Esophagus (tissue), 2 donors: ENCODE results near the gene ZNF768. TPM values are rescaled to one million over a fixed set of nuclear protein-coding genes. Genes with fewer than 3 reads are reported as not detected.
A peak's percentile ranks its signal among the peaks of the same experiment; 100 is the strongest.

ENCODE experiments used
- H3K27ac ChIP-seq, 2 donors: one replicate each; pipeline ENCODE4 v1.5.1; 2013; ENCODE audit warnings: low read depth in 2 of 2, mild to moderate bottlenecking in 2 of 2, inconsistent platforms in 1 of 2, low read length in 1 of 2, moderate library complexity in 1 of 2
- H3K27me3 ChIP-seq, 2 donors: one replicate each; pipeline ENCODE4 v1.6.1; 2013; ENCODE audit warnings: low read length in 2 of 2, control low read depth in 1 of 2, mild to moderate bottlenecking in 1 of 2; ENCODE audit not compliant: insufficient read depth in 2 of 2, control insufficient read depth in 1 of 2
- H3K36me3 ChIP-seq, 2 donors: one replicate each; pipeline ENCODE4 v1.6.1; 2013; ENCODE audit warnings: low read length in 1 of 2; ENCODE audit not compliant: control insufficient read depth in 2 of 2, insufficient read depth in 2 of 2
- H3K4me1 ChIP-seq, 2 donors: one replicate each; pipeline ENCODE4 v1.6.1; 2013; ENCODE audit warnings: low read length in 1 of 2; ENCODE audit not compliant: control insufficient read depth in 2 of 2, insufficient read depth in 2 of 2
- H3K4me3 ChIP-seq, 2 donors: one replicate each; pipeline ENCODE4 v1.5.1; 2013; ENCODE audit warnings: low read length in 2 of 2, mild to moderate bottlenecking in 2 of 2, low read depth in 1 of 2, moderate library complexity in 1 of 2
- H3K9me3 ChIP-seq, 2 donors: one replicate each; pipeline ENCODE4 v1.6.1; 2013; ENCODE audit warnings: mild to moderate bottlenecking in 2 of 2, low read depth in 1 of 2, low read length in 1 of 2, moderate library complexity in 1 of 2; ENCODE audit not compliant: control insufficient read depth in 2 of 2, insufficient read depth in 1 of 2
- WGBS, 2 donors: extraction: QIAGEN DNeasy Blood & Tissue Kit; methylation state at CpG; one replicate each; pipeline ENCODE4 v1.1.7; 2013; 5-methylcytosine and 5-hydroxymethylcytosine counted together
- polyA plus RNA-seq, 2 donors: library from polyadenylated mRNA; stranded (reverse); fragments of 200-250 nt; gene quantifications; one replicate each; pipeline ENCODE4 v1.2.3, GENCODE V29; 2013
- donor health status: healthy with polysubstance abuse.
- donor health status: Bipolar disorder and iron deficiency.

ZNF768 gene
- polyA plus RNA-seq, result 10 to 100 TPM; 15.2 to 29.4 TPM

- Histone ChIP-seq H3K4me1 (peaks cover 4 to 14% of the 10 kb centered on the region in 2 donors), H3K27me3 (no peaks in the 10 kb centered on the region), H3K4me3 (peak within 1 kb of the TSS; percentile 60 to 76), H3K27ac (peak within 1 kb of the TSS; percentile 96 to 98), H3K9me3 (no peaks in the 10 kb centered on the region), H3K36me3 (peaks cover 4 to 10% of the 10 kb centered on the region in 2 donors)
- WGBS, 2 donors, result 1 to 2% methylated on average over 48 to 73 of the region's 73 CpGs
Observed at GRCh38 chr16:30526137-30526822, at the start of gene ZNF768. ZNF768 (minus strand) TSS chr16:30526566; CDS start chr16:30526413, 153 bp downstream.

GRCh38 chr16:30574678-30575077 lies 48.3 kb upstream of the ZNF768 start:
- H3K27ac ChIP-seq, result no peak overlapping the region
- H3K4me1 ChIP-seq, result peaks cover 0 to 5% of the 10 kb centered on the region in 2 donors
- no peaks in the 10 kb centered on the region for H3K27me3 ChIP-seq
- 64 to 80% methylated on average over 1 of the region's 1 CpG for WGBS, 2 donors
- peaks cover 4% of the 10 kb centered on the region in 2 donors for H3K36me3 ChIP-seq
- no peak overlapping the region for H3K4me3 ChIP-seq
- no peaks in the 10 kb centered on the region for H3K9me3 ChIP-seq

GRCh38 chr16:30571445-30572322 lies 45.3 kb upstream of the ZNF768 start, which contains the start of gene ZNF688:
ZNF688 (minus strand) TSS chr16:30571714; CDS start chr16:30571629, 85 bp downstream.
- peaks cover 0 to 4% of the 10 kb centered on the region in 2 donors for H3K36me3 ChIP-seq
- H3K27ac ChIP-seq, result peak within 1 kb of the TSS; percentile 93
- H3K4me1 ChIP-seq, result peaks cover 0 to 5% of the 10 kb centered on the region in 2 donors
- peak within 1 kb of the TSS; percentile 62 to 75 for H3K4me3 ChIP-seq
- H3K27me3 ChIP-seq, result no peaks in the 10 kb centered on the region
- H3K9me3 ChIP-seq, result no peaks in the 10 kb centered on the region
- WGBS, 2 donors, result 0% methylated on average over 67 of the region's 67 CpGs

- WGBS, 2 donors, result 10 to 11% methylated on average over 22 of the region's 22 CpGs
- Histone ChIP-seq H3K9me3 (no peaks in the 10 kb centered on the region), H3K27me3 (no peaks in the 10 kb centered on the region), H3K36me3 (peaks cover 0 to 4% of the 10 kb centered on the region in 2 donors), H3K4me1 (peaks cover 0 to 5% of the 10 kb centered on the region in 2 donors), H3K4me3 (peak overlapping the region; percentile 62 to 75), H3K27ac (peak overlapping the region; percentile 93)
Observed at GRCh38 chr16:30570636-30571444, 44.5 kb upstream of the ZNF768 start.

- Histone ChIP-seq H3K27ac (no peak overlapping the region), H3K4me3 (no peak overlapping the region), H3K4me1 (peaks cover 0 to 5% of the 10 kb centered on the region in 2 donors), H3K9me3 (no peaks in the 10 kb centered on the region), H3K27me3 (no peaks in the 10 kb centered on the region), H3K36me3 (peaks cover 0 to 4% of the 10 kb centered on the region in 2 donors)
- WGBS, 2 donors, result 86 to 88% methylated on average over 39 to 44 of the region's 44 CpGs
Observed at GRCh38 chr16:30569746-30570635, 43.6 kb upstream of the ZNF768 start.

GRCh38 chr16:30569281-30569680 lies 42.9 kb upstream of the ZNF768 start:
- Histone ChIP-seq H3K27ac (no peak overlapping the region), H3K27me3 (no peaks in the 10 kb centered on the region), H3K4me1 (peaks cover 0 to 5% of the 10 kb centered on the region in 2 donors), H3K4me3 (no peak overlapping the region), H3K36me3 (peaks cover 0 to 4% of the 10 kb centered on the region in 2 donors), H3K9me3 (no peaks in the 10 kb centered on the region)
- WGBS, 2 donors, result 93 to 97% methylated on average over 3 of the region's 3 CpGs

GRCh38 chr16:30567991-30568638 lies 41.7 kb upstream of the ZNF768 start:
- 28 to 41% methylated on average over 6 of the region's 6 CpGs for WGBS, 2 donors
- Histone ChIP-seq H3K4me1 (peaks cover 0 to 5% of the 10 kb centered on the region in 2 donors), H3K4me3 (no peak overlapping the region), H3K27ac (peak overlapping the region; percentile 23 to 77), H3K36me3 (peaks cover 0 to 4% of the 10 kb centered on the region in 2 donors), H3K27me3 (no peaks in the 10 kb centered on the region), H3K9me3 (no peaks in the 10 kb centered on the region)
